SK-N-MC (cell line): ENCODE measurements around the gene MAPK1IP1L.
"Not testable (repeated sequence)": the region's sequence is repeated elsewhere in the genome, so short reads cannot be mapped to it uniquely, and the experiment has no call there.

Experiments used
- EZH2 ChIP-seq: fragments of 200-600 bp; sonication (generic); IDR thresholded peaks from one replicate; pipeline ENCODE4 v1.6.1; 2017; ENCODE audit warnings: antibody characterized with exemption
- POLR2AphosphoS5 ChIP-seq: IDR thresholded peaks from 2 replicates; pipeline ENCODE4 v1.6.1; 2012; ENCODE audit warnings: mild to moderate bottlenecking, low read depth, low read length, borderline replicate concordance

DNA sequence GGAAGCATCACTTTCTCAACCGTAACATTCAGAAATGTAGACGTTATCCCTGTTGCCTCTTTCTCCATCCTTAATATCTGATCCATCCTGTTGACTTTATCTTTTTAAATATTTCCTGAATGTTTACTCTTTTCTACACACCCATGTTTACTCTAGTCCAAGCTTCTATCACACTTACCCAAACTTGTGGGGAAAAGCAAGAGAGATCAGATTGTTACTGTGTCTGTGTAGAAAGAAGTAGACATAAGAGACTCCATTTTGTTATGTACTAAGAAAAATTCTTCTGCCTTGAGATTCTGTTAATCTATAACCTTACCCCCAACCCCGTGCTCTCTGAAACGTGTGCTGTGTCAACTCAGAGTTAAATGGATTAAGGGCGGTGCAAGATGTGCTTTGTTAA is 27.1 kb upstream of the MAPK1IP1L start:
- not testable (repeated sequence) for TF ChIP-seq EZH2, POLR2AphosphoS5
